GM12878 (cell line): ENCODE results near the gene C10orf105. TPM values are rescaled to one million over a fixed set of nuclear protein-coding genes. Genes with fewer than 3 reads are reported as not detected.

Experiments
- ATAC-seq: fragments of 200-7000 bp; cut with Tn5 transposase; 3 replicates; pipeline ENCODE4 v1.9.1; 2020; ENCODE audit warnings: mild to moderate bottlenecking, moderate library complexity
- BruUV-seq: library from RNA; stranded (reverse); fragments of 400-500 nt; replicated peaks from 2 replicates; lab custom pipeline; 2021; lab: Mats Ljungman, UMichigan
- CTCF ChIA-PET: fragments of 300-600 bp; sonication (Branson Sonifier 250); formaldehyde crosslinking; extraction: SDS; loops from one replicate; lab custom pipeline; 2021; ENCODE audit warnings: inconsistent platforms; lab: Yijun Ruan, JAX
- POLR2A ChIA-PET: fragments of 350-600 bp; formaldehyde crosslinking; extraction: SDS; loops from one replicate; lab custom pipeline; 2021; ENCODE audit warnings: inconsistent platforms; lab: Charles Lee
- RAD21 ChIA-PET: fragments of 300-600 bp; sonication (Branson Sonifier 250); formaldehyde crosslinking; loops from one replicate; lab custom pipeline; 2023; ENCODE audit warnings: antibody characterized with exemption; ENCODE audit not compliant: unreplicated experiment; lab: Charles Lee
- SMC1A ChIA-PET: fragments of 300-600 bp; sonication (Branson Sonifier 250); formaldehyde crosslinking; loops from one replicate; lab custom pipeline; 2023; ENCODE audit not compliant: unreplicated experiment, uncharacterized antibody; lab: Charles Lee
- DNase-seq: peaks from one replicate; pipeline ENCODE4 v3.0.0-alpha.2; 2011; ENCODE audit warnings: low read depth, low spot score
- FAIRE-seq: peaks from 3 replicates; lab custom pipeline; 2011; peaks lifted over from hg19 to GRCh38; lab: Jason Lieb, UNC
- H2AFZ ChIP-seq: 2 replicates; pipeline ENCODE4 v1.6.0; 2011; ENCODE audit warnings: low read depth, low read length, control low read depth; ENCODE audit not compliant: control insufficient read depth
- H3K27ac ChIP-seq: 2 replicates; pipeline ENCODE4 v1.5.1; 2011; ENCODE audit warnings: control low read depth; ENCODE audit not compliant: control insufficient read depth, insufficient read depth
- H3K27me3 ChIP-seq, 2 experiments: replicated peaks in 1 of 2; 2 replicates each; pipeline versions ENCODE4 v1.6.0 to v1.6.1; 2011; ENCODE audit warnings: low read length in 1 of 2; ENCODE audit not compliant: control insufficient read depth in 2 of 2, insufficient read depth in 2 of 2
- H3K36me3 ChIP-seq, 2 experiments: 2 replicates each; pipeline ENCODE4 v1.5.1; 2011; ENCODE audit warnings: low read length in 1 of 2; ENCODE audit not compliant: control insufficient read depth in 2 of 2, insufficient read depth in 2 of 2
- H3K4me1 ChIP-seq: 2 replicates; pipeline ENCODE4 v1.6.1; 2011; ENCODE audit warnings: mild to moderate bottlenecking, low read length, moderate library complexity, mixed read lengths; ENCODE audit not compliant: control insufficient read depth, insufficient read depth
- H3K4me2 ChIP-seq: 2 replicates; pipeline ENCODE4 v1.6.0; 2011; ENCODE audit warnings: control low read depth; ENCODE audit not compliant: control insufficient read depth, insufficient read depth
- H3K4me3 ChIP-seq: fragments of 200-600 bp; sonication (generic); 2 replicates; pipeline ENCODE4 v1.5.1; 2016
- H3K79me2 ChIP-seq: 2 replicates; pipeline ENCODE4 v1.6.0; 2011; ENCODE audit warnings: low read length; ENCODE audit not compliant: control insufficient read depth, insufficient read depth
- H3K9ac ChIP-seq: 2 replicates; pipeline ENCODE4 v1.8.0; 2011; ENCODE audit warnings: low read length, control low read depth, mixed read lengths; ENCODE audit not compliant: control insufficient read depth, insufficient read depth
- H3K9me3 ChIP-seq: replicated peaks from 3 replicates; pipeline ENCODE4 v1.5.1; 2011; ENCODE audit warnings: mild to moderate bottlenecking, low read length; ENCODE audit not compliant: control insufficient read depth, insufficient read depth
- H4K20me1 ChIP-seq: 2 replicates; pipeline ENCODE4 v1.6.0; 2011; ENCODE audit not compliant: control insufficient read depth, insufficient read depth
- BRCA1 ChIP-seq: IDR thresholded peaks from 2 replicates; pipeline ENCODE4 v1.6.1; 2011; ENCODE audit warnings: low read depth, low read length, improper control_type of control experiment
- EGR1 ChIP-seq, 2 experiments: IDR thresholded peaks; 1 replicate in 1 of 2; 2 replicates in 1 of 2; pipeline ENCODE4 v1.6.1; 2011 to 2012; ENCODE audit warnings: low read depth in 2 of 2, low read length in 2 of 2, borderline replicate concordance in 1 of 2, mild to moderate bottlenecking in 1 of 2, moderate library complexity in 1 of 2
- NFIC ChIP-seq: IDR thresholded peaks from 2 replicates; pipeline ENCODE4 v1.6.1; 2012; ENCODE audit warnings: low read depth, mild to moderate bottlenecking, inconsistent platforms, low read length, moderate library complexity
- PML ChIP-seq: IDR thresholded peaks from 2 replicates; pipeline ENCODE4 v1.6.1; 2012; ENCODE audit warnings: low read length, inconsistent platforms
- RAD21 ChIP-seq: IDR thresholded peaks from 2 replicates; pipeline ENCODE4 v1.6.1; 2011; ENCODE audit warnings: mild to moderate bottlenecking, low read depth, low read length, moderate library complexity; ENCODE audit not compliant: insufficient read depth
- ZNF384 ChIP-seq: IDR thresholded peaks from 2 replicates; pipeline ENCODE4 v1.6.1; 2012; ENCODE audit warnings: low read depth, mild to moderate bottlenecking, low read length, improper control_type of control experiment, borderline replicate concordance
- WGBS: methylation state at CpG from one replicate; pipeline ENCODE4 v1.1.6; 2016; ENCODE audit warnings: low lambda C conversion rate; ENCODE audit not compliant: insufficient replicate concordance, insufficient coverage; ENCODE audit errors: missing lambda C conversion rate; 5-methylcytosine and 5-hydroxymethylcytosine counted together
- in situ Hi-C: fragments of 300-500 bp; cut with MboI; formaldehyde crosslinking; loops from 9 replicates; pipeline ENCODE4 v1.14.3; 2018; ENCODE audit warnings: mixed read lengths
- intact Hi-C: fragments of 100-400 bp; cut with micrococcal nuclease; formaldehyde crosslinking; loops from one replicate; pipeline ENCODE4 v1.14.2; 2022; ENCODE audit not compliant: unreplicated experiment
- polyA plus RNA-seq, 11 experiments: library from polyadenylated mRNA; depleted of rRNA in 4 of 11; unstranded in 6 of 11; stranded (reverse) in 5 of 11; fragments of >200 nt; fragmentation: Nextera tagmentation in 4 of 11; fragmentation: Illumina TruSeq in 1 of 11; extraction: Ambion mirVana in 4 of 11; extraction: Trizol in 1 of 11; gene quantifications; 1 replicate in 1 of 11; 2 replicates in 10 of 11; pipeline versions ENCODE4 v1.2.1 to v1.2.3, GENCODE V29; 2011 to 2016; ENCODE audit warnings: inconsistent platforms in 2 of 11, missing spikeins in 2 of 11, low read depth in 1 of 11
- total RNA-seq, 4 experiments: library from RNA; depleted of rRNA in 3 of 4; stranded (reverse); fragments of >200 nt in 3 of 4; fragmentation: Illumina TruSeq in 1 of 4; extraction: Trizol in 1 of 4; gene quantifications; 2 replicates each; pipeline versions ENCODE4 v1.2.1 to v1.2.3, GENCODE V29; 2013 to 2021
- TF ChIP-seq, protein P1 (sequence below), 3 experiments: IDR thresholded peaks in 2 of 3; conservative IDR thresholded peaks in 1 of 3; 2 replicates each; pipeline ENCODE4 v1.5.1; 2011; ENCODE audit warnings: low read depth in 3 of 3, low read length in 3 of 3, mild to moderate bottlenecking in 3 of 3, control low read depth in 2 of 3, moderate library complexity in 2 of 3, inconsistent platforms in 1 of 3, mixed read lengths in 1 of 3; ENCODE audit not compliant: control insufficient read depth in 2 of 3, insufficient read depth in 1 of 3; ENCODE audit errors: extremely low read depth in 1 of 3
- TF ChIP-seq, protein P2 (sequence below): IDR thresholded peaks from 2 replicates; pipeline ENCODE4 v1.6.1; 2012; ENCODE audit warnings: low read depth, low read length, improper control_type of control experiment
- TF ChIP-seq, protein P3 (sequence below): IDR thresholded peaks from 2 replicates; pipeline ENCODE4 v1.6.1; 2011; ENCODE audit warnings: borderline replicate concordance, low read depth, mild to moderate bottlenecking, moderate library complexity, low read length; ENCODE audit not compliant: insufficient read depth, poor library complexity, severe bottlenecking
- TF ChIP-seq, protein P4 (sequence below): fragments of 450-650 bp; formaldehyde crosslinking; IDR thresholded peaks from 2 replicates; pipeline ENCODE4 v1.5.0; 2022; ENCODE audit warnings: mild to moderate bottlenecking, missing genetic modification characterization

Gene C10orf105
- total and polyA plus RNA-seq, 10 of the 15 experiments (the other 5 are each of a cell fraction or from before 2014, with no cell fraction given), result 0.04 to 0.06 (median 0.05) TPM; not detected in 7

DNA sequence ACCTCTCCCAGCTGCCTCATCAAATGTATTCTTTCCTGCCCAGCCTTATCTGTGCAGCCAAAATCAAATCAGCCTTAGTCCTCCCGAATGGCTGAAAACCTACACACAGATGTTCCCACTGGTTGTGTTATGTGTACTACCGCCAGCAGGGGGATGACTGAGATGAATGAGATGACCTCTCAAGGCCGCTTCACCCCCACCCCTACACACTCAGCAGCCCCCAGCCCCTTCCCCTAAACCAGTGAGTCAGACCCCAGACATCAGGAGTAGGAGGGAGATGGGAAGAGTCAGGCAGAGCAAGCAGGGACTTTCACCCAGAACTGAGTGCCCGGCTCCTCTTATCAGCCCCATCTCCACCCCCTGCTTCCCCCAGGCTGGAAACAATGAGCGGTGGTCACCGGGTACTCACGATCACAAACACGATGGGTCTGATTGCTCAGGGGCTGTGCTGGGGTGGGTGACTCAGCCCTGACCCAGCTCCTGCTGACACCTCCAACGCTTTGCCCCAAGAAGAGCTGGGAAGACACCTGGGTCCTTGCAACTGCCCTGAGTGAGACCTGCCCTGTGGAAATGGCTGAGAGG lies 6.5 kb upstream of the C10orf105 start:
- FAIRE-seq (no peak), ATAC-seq (peak; percentile 23; the same call in 2 of the 3 replicates), DNase-seq (no peak)
- Histone ChIP-seq H2AFZ (peak overlapping the region; percentile 22), H3K4me1 (peaks cover 48% of the 10 kb centered on the region), H3K9me3 (no peaks in the 10 kb centered on the region), H3K9ac (peak overlapping the region; percentile 73; the same call in 1 of the 2 replicates), H3K36me3 (no peaks in the 10 kb centered on the region), H4K20me1 (no peaks in the 10 kb centered on the region), H3K4me2 (peak overlapping the region; percentile 90; the same call in 1 of the 2 replicates), H3K27me3 (no peaks in the 10 kb centered on the region), H3K27ac (peak overlapping the region; percentile 81), H3K4me3 (no peak overlapping the region), H3K79me2 (no peaks in the 10 kb centered on the region)
- no TSS peak for BruUV-seq
- CTCF ChIA-PET, result interaction anchor here (0.7 to 5.1 kb wide), 9 partner anchors 9 to 801 kb away, joined by 3 to 40 read pairs (median 5); partner anchors contain the start of gene VSIR
- in situ Hi-C loops, result no loop called here
- RAD21 ChIA-PET, result interaction anchor here (1.0 to 4.4 kb wide), 4 partner anchors 17 to 47 kb away, joined by 4 to 19 read pairs (median 12); partner anchors contain the start of gene VSIR
- intact Hi-C loops, result loop anchor here (1.0 kb wide), 1 partner anchor 86 kb away; no protein-coding TSS in a partner anchor
- SMC1A ChIA-PET, result interaction anchor here (0.6 to 5.4 kb wide), 9 partner anchors 10 to 50 kb away, joined by 3 to 33 read pairs (median 3); partner anchors contain the start of gene VSIR
- WGBS, result 40% methylated on average over 8 of the region's 9 CpGs
- TF ChIP-seq, protein P1, sequence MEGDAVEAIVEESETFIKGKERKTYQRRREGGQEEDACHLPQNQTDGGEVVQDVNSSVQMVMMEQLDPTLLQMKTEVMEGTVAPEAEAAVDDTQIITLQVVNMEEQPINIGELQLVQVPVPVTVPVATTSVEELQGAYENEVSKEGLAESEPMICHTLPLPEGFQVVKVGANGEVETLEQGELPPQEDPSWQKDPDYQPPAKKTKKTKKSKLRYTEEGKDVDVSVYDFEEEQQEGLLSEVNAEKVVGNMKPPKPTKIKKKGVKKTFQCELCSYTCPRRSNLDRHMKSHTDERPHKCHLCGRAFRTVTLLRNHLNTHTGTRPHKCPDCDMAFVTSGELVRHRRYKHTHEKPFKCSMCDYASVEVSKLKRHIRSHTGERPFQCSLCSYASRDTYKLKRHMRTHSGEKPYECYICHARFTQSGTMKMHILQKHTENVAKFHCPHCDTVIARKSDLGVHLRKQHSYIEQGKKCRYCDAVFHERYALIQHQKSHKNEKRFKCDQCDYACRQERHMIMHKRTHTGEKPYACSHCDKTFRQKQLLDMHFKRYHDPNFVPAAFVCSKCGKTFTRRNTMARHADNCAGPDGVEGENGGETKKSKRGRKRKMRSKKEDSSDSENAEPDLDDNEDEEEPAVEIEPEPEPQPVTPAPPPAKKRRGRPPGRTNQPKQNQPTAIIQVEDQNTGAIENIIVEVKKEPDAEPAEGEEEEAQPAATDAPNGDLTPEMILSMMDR (IDR thresholded peaks at IDR 0.05 in 2 of 3, conservative IDR thresholded peaks at IDR 0.05 in 1 of 3; ENCODE audit: control insufficient read depth in 2 of 3, extremely low read depth in 1 of 3, insufficient read depth in 1 of 3, low read depth in 3 of 3, low read length in 3 of 3), result peak; percentile 26 to 61 (median 52); a peak in 5 of 6 replicates
- TF ChIP-seq, protein P2, sequence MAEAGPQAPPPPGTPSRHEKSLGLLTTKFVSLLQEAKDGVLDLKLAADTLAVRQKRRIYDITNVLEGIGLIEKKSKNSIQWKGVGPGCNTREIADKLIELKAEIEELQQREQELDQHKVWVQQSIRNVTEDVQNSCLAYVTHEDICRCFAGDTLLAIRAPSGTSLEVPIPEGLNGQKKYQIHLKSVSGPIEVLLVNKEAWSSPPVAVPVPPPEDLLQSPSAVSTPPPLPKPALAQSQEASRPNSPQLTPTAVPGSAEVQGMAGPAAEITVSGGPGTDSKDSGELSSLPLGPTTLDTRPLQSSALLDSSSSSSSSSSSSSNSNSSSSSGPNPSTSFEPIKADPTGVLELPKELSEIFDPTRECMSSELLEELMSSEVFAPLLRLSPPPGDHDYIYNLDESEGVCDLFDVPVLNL, result no peak
- TF ChIP-seq BRCA1, result no peak
- no peak for TF ChIP-seq NFIC
- TF ChIP-seq, protein P3, sequence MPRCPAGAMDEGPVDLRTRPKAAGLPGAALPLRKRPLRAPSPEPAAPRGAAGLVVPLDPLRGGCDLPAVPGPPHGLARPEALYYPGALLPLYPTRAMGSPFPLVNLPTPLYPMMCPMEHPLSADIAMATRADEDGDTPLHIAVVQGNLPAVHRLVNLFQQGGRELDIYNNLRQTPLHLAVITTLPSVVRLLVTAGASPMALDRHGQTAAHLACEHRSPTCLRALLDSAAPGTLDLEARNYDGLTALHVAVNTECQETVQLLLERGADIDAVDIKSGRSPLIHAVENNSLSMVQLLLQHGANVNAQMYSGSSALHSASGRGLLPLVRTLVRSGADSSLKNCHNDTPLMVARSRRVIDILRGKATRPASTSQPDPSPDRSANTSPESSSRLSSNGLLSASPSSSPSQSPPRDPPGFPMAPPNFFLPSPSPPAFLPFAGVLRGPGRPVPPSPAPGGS, result peak; percentile 64
- peak in 1 of 2 experiments; percentile 9; a peak in 1 of 3 replicates for TF ChIP-seq EGR1 (IDR thresholded peaks at IDR 0.05; ENCODE audit: borderline replicate concordance in 1 of 2, low read depth in 2 of 2, low read length in 2 of 2)
- peak; percentile 36; the same call in 1 of the 2 replicates for TF ChIP-seq RAD21
- TF ChIP-seq PML, result no peak
- TF ChIP-seq, protein P4, sequence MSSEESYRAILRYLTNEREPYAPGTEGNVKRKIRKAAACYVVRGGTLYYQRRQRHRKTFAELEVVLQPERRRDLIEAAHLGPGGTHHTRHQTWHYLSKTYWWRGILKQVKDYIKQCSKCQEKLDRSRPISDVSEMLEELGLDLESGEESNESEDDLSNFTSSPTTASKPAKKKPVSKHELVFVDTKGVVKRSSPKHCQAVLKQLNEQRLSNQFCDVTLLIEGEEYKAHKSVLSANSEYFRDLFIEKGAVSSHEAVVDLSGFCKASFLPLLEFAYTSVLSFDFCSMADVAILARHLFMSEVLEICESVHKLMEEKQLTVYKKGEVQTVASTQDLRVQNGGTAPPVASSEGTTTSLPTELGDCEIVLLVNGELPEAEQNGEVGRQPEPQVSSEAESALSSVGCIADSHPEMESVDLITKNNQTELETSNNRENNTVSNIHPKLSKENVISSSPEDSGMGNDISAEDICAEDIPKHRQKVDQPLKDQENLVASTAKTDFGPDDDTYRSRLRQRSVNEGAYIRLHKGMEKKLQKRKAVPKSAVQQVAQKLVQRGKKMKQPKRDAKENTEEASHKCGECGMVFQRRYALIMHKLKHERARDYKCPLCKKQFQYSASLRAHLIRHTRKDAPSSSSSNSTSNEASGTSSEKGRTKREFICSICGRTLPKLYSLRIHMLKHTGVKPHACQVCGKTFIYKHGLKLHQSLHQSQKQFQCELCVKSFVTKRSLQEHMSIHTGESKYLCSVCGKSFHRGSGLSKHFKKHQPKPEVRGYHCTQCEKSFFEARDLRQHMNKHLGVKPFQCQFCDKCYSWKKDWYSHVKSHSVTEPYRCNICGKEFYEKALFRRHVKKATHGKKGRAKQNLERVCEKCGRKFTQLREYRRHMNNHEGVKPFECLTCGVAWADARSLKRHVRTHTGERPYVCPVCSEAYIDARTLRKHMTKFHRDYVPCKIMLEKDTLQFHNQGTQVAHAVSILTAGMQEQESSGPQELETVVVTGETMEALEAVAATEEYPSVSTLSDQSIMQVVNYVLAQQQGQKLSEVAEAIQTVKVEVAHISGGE (CRISPR knock-in tag), result no peak
- TF ChIP-seq ZNF384, result no peak
- POLR2A ChIA-PET, result interaction anchor here (1.0 to 1.5 kb wide), 2 partner anchors 125 to 354 kb away, joined by 3 to 4 read pairs; partner anchors contain the start of gene PSAP
